PC-9 (cell line): Measurements from ENCODE around the gene ULK2.

Source experiments
- CTCF ChIP-seq: fragments of 200-600 bp; sonication (generic); conservative IDR thresholded peaks from 2 replicates; pipeline ENCODE4 v1.6.1; 2017; ENCODE audit warnings: mixed run types, antibody characterized with exemption, mild to moderate bottlenecking, moderate library complexity
- EZH2 ChIP-seq: fragments of 200-600 bp; sonication (generic); IDR thresholded peaks from 2 replicates; pipeline ENCODE4 v1.8.0; 2017; ENCODE audit warnings: antibody characterized with exemption, low read depth

DNA sequence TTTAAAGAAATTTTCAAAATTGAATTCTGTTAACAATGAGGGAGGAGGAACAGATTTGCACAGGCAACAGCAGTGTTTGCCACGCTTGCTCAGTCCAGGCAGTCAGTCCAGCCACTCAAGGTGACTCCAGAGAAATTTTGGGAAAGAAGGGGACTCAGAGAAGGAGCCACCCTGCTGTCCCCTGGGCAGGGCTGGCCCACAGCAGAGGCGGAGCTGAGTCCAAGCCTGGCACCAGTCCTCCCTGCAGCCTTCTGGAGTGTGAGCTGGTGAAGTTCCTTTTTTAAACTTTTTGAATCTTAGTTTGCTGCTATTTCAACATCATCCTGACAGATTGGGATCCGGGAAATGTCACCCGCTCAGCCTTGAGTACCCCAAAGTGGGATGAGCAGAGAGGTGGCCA, 136.9 kb downstream of the ULK2 start:
- TF ChIP-seq CTCF (no peak), EZH2 (no peak)
